Mesothelial cell of epicardium (in vitro differentiated cells): ENCODE data around the gene SIL1. TPM values are rescaled to one million over a fixed set of nuclear protein-coding genes. Genes with fewer than 3 reads are reported as not detected.
"Not testable (repeated sequence)": the region's sequence is repeated elsewhere in the genome, so short reads cannot be mapped to it uniquely, and the experiment has no call there.

Experiments
- DNase-seq, 2 experiments: peaks; one replicate each; pipeline ENCODE4 v3.0.0; 2021; ENCODE audit warnings: low spot score in 2 of 2; ENCODE audit not compliant: unreplicated experiment in 2 of 2
- H3K27ac Mint-ChIP-seq: 2 replicates; pipeline ENCODE4 v1.8.0; 2021; ENCODE audit warnings: mixed read lengths
- H3K27me3 Mint-ChIP-seq: 2 replicates; pipeline ENCODE4 v1.8.0; 2021; ENCODE audit warnings: low read depth, mixed read lengths
- H3K36me3 Mint-ChIP-seq: 2 replicates; pipeline ENCODE4 v1.8.0; 2021; ENCODE audit warnings: mixed read lengths
- H3K4me1 Mint-ChIP-seq: 2 replicates; pipeline ENCODE4 v1.8.0; 2021; ENCODE audit warnings: mixed read lengths
- H3K4me3 Mint-ChIP-seq: 2 replicates; pipeline ENCODE4 v1.8.0; 2021; ENCODE audit warnings: mild to moderate bottlenecking, moderate library complexity, mixed read lengths
- H3K9me3 Mint-ChIP-seq: 2 replicates; pipeline ENCODE4 v1.8.0; 2021; ENCODE audit warnings: mixed read lengths
- CTCF ChIP-seq: fragments of 200-600 bp; sonication (generic); IDR thresholded peaks from one replicate; pipeline ENCODE4 v1.5.0; 2021; ENCODE audit warnings: antibody characterized with exemption; ENCODE audit not compliant: unreplicated experiment
- total RNA-seq: library from RNA; stranded (reverse); gene quantifications from 3 replicates; pipeline ENCODE4 v1.2.1, GENCODE V29; 2021

Gene SIL1
- total RNA-seq, 1 donor from 2014 or later, result 46.2 TPM

- Mint-ChIP-seq H3K27ac (peak overlapping the region; percentile 87), H3K4me3 (no peak overlapping the region), H3K36me3 (peaks cover 9% of the 10 kb centered on the region), H3K9me3 (peaks cover 6% of the 10 kb centered on the region), H3K27me3 (no peaks in the 10 kb centered on the region), H3K4me1 (peaks cover 35% of the 10 kb centered on the region)
- no peak for TF ChIP-seq CTCF
- no peak for DNase-seq
Measured at GRCh38 chr5:139167533-139167932, 30.6 kb downstream of the SIL1 start.

DNA sequence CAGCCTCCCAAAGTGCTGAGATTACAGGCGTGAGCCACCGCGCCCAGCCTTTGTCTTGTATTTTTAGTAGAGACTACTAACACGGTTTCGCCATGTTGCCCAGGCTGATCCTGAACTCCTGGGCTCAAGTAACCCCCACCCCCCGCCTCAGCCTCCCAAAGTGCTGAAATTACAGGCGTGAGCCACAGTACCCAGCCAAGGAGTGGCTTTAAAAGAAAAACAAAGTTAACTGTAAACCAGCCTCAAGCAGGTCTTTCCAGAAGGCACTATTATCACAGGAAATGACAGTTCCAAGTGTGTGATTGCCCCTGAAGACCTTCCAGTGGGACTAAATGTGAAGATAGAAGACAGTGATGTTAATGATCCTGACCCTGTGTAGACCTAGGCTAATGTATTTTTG, 31.1 kb downstream of the SIL1 start:
- Mint-ChIP-seq H3K27me3 (no peaks in the 10 kb centered on the region), H3K36me3 (peaks cover 5% of the 10 kb centered on the region), H3K27ac (peak overlapping the region; percentile 76), H3K4me1 (peaks cover 40% of the 10 kb centered on the region), H3K4me3 (no peak overlapping the region), H3K9me3 (peaks cover 6% of the 10 kb centered on the region)
- no peak for TF ChIP-seq CTCF
- no peak for DNase-seq

- peaks cover 46% of the 10 kb centered on the region for H3K4me1 Mint-ChIP-seq
- not testable (repeated sequence) for H3K4me3 Mint-ChIP-seq, DNase-seq, H3K36me3 Mint-ChIP-seq, H3K9me3 Mint-ChIP-seq, H3K27me3 Mint-ChIP-seq
- peak overlapping the region; percentile 84 for H3K27ac Mint-ChIP-seq
Measured at GRCh38 chr5:139164897-139165296, 33.3 kb downstream of the SIL1 start.

GRCh38 chr5:139164020-139164419, 34.1 kb downstream of the SIL1 start:
- DNase-seq, result no peak
- no peak overlapping the region for H3K4me3 Mint-ChIP-seq
- no peaks in the 10 kb centered on the region for H3K27me3 Mint-ChIP-seq
- H3K4me1 Mint-ChIP-seq, result peaks cover 53% of the 10 kb centered on the region
- no peak for TF ChIP-seq CTCF
- no peaks in the 10 kb centered on the region for H3K36me3 Mint-ChIP-seq
- peak overlapping the region; percentile 84 for H3K27ac Mint-ChIP-seq
- no peaks in the 10 kb centered on the region for H3K9me3 Mint-ChIP-seq

DNA sequence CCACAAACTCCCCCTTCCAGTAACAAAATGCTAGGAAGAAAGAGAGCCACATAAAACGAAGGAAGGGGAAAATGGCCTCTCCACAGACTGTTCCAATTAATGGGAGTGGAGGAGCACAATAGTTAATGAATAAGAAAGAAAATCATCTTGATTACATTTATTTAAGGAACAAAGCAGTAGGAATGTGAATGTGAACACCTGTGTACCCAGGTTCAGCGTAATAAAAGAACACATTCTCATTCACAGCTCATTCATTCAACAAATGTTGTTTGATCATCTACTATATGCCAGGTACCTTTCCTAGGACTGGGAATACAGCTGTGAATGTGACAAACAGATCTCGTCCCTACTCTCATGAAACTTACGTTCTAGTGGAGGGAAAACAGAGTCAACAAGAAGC, 35.7 kb downstream of the SIL1 start:
- TF ChIP-seq CTCF, result no peak
- Mint-ChIP-seq H3K27me3 (no peaks in the 10 kb centered on the region), H3K4me1 (peaks cover 57% of the 10 kb centered on the region)

DNA sequence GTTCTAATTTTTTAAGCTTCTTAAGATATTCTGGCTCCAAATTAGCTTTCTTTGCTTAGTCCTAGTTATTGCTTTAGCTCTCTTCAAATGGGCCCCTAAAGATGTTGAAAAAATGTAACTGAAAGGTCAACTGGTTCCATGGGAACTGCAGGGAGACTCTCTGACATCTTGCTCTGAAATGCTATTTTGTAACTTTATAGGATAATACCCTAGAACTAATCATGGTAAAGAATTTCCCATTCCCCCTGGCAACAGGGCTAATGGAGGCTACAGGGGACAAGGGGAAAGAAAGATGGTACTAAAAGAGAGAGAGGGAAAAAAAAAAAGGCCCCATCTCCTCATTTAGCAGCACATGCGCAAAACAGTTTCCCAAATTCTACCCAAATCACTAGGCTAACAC, 39.4 kb downstream of the SIL1 start:
- H3K9me3 Mint-ChIP-seq, result no peaks in the 10 kb centered on the region
- no peaks in the 10 kb centered on the region for H3K36me3 Mint-ChIP-seq
- no peaks in the 10 kb centered on the region for H3K27me3 Mint-ChIP-seq
- no peak for TF ChIP-seq CTCF
- no peak overlapping the region for H3K4me3 Mint-ChIP-seq
- DNase-seq, result no peak
- peak overlapping the region; percentile 43 for H3K27ac Mint-ChIP-seq
- peaks cover 60% of the 10 kb centered on the region for H3K4me1 Mint-ChIP-seq

More for the DNA sequence above, 35.7 kb downstream of the SIL1 start:
- no peaks in the 10 kb centered on the region for H3K9me3 Mint-ChIP-seq
- H3K27ac Mint-ChIP-seq, result peak overlapping the region; percentile 81
- no peak overlapping the region for H3K4me3 Mint-ChIP-seq
- DNase-seq, result no peak
- H3K36me3 Mint-ChIP-seq, result no peaks in the 10 kb centered on the region
